ENCODE measurements around the gene FOXS1. TPM values are rescaled to one million over a fixed set of nuclear protein-coding genes. Genes with fewer than 3 reads are reported as not detected.

The FOXS1 gene
- not detected for polyA plus RNA-seq

DNA sequence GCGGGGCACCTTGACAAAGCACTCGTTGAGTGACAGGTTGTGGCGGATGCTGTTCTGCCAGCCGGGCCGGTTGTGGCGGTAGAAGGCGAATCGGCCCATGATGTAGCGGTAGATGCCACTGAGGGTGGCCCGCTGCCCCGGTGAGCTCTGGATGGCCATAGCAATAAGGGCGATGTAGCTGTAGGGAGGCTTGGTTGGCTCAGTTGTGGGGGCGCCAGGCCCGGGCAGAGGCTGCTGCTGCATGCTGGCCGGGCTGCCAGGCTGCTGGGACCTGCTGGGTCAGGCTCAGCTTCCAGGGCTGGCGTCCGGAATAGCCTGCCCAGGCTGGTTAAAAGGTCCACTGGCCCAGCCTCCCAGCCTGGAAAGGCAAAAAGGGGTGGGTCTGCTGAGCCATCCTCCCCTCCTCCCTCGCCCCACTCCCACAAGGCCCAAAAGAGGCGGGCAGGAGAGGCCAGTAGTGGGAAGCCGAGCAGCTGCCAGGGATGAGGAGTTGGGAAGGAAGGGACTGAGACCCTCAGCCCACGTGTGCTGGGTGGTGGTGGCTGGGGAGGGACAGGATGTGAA, at the start of gene FOXS1:
Gene FOXS1, minus strand, starts transcription at position 305 of the 564 bp plus-strand sequence. Its CDS starts 62 bp downstream, at position 243.
- H3K27me3 Mint-ChIP-seq (ENCODE audit: low read depth in 3 of 3), result peaks cover 0 to 6% (median 5%) of the 10 kb centered on the region in 3 donors
- no peak within 1 kb of the TSS for H3K27ac Mint-ChIP-seq
- H3K9me3 Mint-ChIP-seq, result no peaks in the 10 kb centered on the region
- no peak within 1 kb of the TSS for H3K4me3 Mint-ChIP-seq
- H3K4me1 Mint-ChIP-seq, result no peaks in the 10 kb centered on the region
- no peak for DNase-seq
- H3K36me3 Mint-ChIP-seq, result no peaks in the 10 kb centered on the region

DNA sequence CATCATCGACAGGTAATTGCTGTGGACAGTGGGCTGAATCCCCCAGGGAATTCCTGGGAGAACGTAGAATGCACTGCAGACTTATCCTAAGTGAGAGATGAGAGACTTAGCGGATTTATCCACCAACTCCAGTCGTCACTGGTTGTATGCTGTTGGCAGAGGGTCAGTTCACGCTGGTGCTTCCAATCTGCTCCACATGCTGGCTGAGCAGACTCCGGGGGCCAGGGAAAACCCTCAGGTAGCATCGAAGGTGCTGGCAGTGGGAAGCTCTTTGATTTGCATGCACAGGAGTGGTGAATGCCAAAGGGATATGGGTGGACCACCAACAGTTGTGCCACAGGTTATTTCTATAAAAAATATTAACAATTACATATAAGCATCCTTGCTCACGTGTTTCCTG, 45.2 kb upstream of the FOXS1 start:
- no peak overlapping the region for H3K4me3 Mint-ChIP-seq
- peaks cover 0 to 1% (median 0%) of the 10 kb centered on the region in 6 donors for H3K9me3 Mint-ChIP-seq
- H3K27ac Mint-ChIP-seq, result no peak overlapping the region
- H3K27me3 Mint-ChIP-seq (ENCODE audit: low read depth in 3 of 3), result peaks cover 2 to 5% (median 2%) of the 10 kb centered on the region in 3 donors
- DNase-seq, result no peak
- H3K4me1 Mint-ChIP-seq, result no peaks in the 10 kb centered on the region
- H3K36me3 Mint-ChIP-seq, result no peaks in the 10 kb centered on the region

- no peak for DNase-seq
- Mint-ChIP-seq H3K27ac (no peak overlapping the region), H3K9me3 (no peaks in the 10 kb centered on the region), H3K4me3 (no peak overlapping the region), H3K4me1 (peaks cover 15 to 23% of the 10 kb centered on the region in 2 donors), H3K36me3 (no peaks in the 10 kb centered on the region), H3K27me3 (ENCODE audit: low read depth in 3 of 3) (peaks cover 3 to 16% (median 3%) of the 10 kb centered on the region in 3 donors)
Observed at GRCh38 chr20:31883829-31884228, 38.4 kb upstream of the FOXS1 start.

GRCh38 chr20:31881945-31882344, 36.5 kb upstream of the FOXS1 start:
- H3K27me3 Mint-ChIP-seq (ENCODE audit: low read depth in 3 of 3), result peaks cover 3 to 15% (median 3%) of the 10 kb centered on the region in 3 donors
- peaks cover 15 to 23% of the 10 kb centered on the region in 2 donors for H3K4me1 Mint-ChIP-seq
- no peaks in the 10 kb centered on the region for H3K36me3 Mint-ChIP-seq
- no peak overlapping the region for H3K27ac Mint-ChIP-seq
- H3K4me3 Mint-ChIP-seq, result peak overlapping the region in 1 of 5 donors; percentile 8
- H3K9me3 Mint-ChIP-seq, result no peaks in the 10 kb centered on the region
- DNase-seq, result no peak

DNA sequence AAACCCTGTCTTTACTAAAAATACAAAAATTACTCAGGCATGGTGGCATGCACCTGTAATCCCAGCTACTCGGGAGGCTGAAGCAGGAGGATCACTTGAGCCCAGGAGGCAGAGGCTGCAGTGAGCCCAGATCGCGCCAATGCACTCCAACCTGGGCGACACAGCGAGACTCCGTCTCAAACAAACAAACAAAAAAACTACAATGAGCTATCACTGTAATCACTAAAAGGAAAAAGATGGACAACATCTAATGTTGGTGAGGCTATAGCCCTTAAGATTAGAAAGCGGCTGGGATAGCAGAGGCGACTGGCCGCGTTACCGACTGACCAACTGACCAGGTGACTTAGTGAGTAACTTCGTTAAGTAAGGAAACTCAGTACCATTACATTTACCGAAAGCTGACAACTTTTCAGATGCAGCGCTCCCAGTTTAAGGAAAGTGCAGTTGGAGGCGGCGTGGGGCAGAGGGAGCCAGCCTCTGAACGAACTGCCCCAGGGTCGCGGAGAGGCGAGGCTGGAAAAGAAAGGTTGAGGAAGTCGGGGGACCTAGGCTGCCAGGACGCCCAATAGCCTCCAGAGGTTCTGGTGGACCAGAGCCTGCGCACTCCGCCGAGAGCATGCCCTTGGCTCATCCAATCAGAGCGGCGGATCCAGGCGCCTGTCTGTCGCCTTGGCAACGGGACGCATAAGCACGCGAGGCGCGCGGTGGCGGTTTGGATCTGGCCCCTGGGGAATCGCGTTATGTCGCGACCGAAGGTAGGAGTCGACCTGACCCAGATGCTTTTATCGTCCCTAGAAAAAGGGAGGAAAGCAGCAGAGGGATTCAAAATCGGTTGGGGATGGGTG, 34.0 kb upstream of the FOXS1 start:
- Mint-ChIP-seq H3K27ac (peak overlapping the region in 5 of 6 donors; percentile 26 to 89 (median 76)), H3K4me1 (peaks cover 15 to 23% of the 10 kb centered on the region in 2 donors), H3K9me3 (peaks cover 0 to 2% (median 0%) of the 10 kb centered on the region in 6 donors), H3K36me3 (no peaks in the 10 kb centered on the region), H3K27me3 (ENCODE audit: low read depth in 3 of 3) (peaks cover 3 to 15% (median 3%) of the 10 kb centered on the region in 3 donors), H3K4me3 (peak overlapping the region; percentile 88 to 96 (median 93))
- DNase-seq, result peak; percentile 70 to 74 (median 72)

GRCh38 chr20:31877684-31878083, 32.3 kb upstream of the FOXS1 start:
- Mint-ChIP-seq H3K4me1 (peaks cover 15 to 23% of the 10 kb centered on the region in 2 donors), H3K9me3 (peaks cover 0 to 2% (median 0%) of the 10 kb centered on the region in 6 donors), H3K27me3 (ENCODE audit: low read depth in 3 of 3) (peaks cover 3 to 15% (median 4%) of the 10 kb centered on the region in 3 donors), H3K27ac (no peak overlapping the region), H3K36me3 (no peaks in the 10 kb centered on the region), H3K4me3 (no peak overlapping the region)
- no peak for DNase-seq

- Mint-ChIP-seq H3K36me3 (no peaks in the 10 kb centered on the region), H3K4me3 (no peak overlapping the region), H3K27me3 (ENCODE audit: low read depth in 3 of 3) (peaks cover 4 to 20% (median 13%) of the 10 kb centered on the region in 3 donors), H3K4me1 (peaks cover 16 to 20% of the 10 kb centered on the region in 2 donors), H3K9me3 (peaks cover 0 to 2% (median 0%) of the 10 kb centered on the region in 6 donors), H3K27ac (no peak overlapping the region)
- DNase-seq, result no peak
Observed at GRCh38 chr20:31875671-31876070, 30.3 kb upstream of the FOXS1 start.

DNA sequence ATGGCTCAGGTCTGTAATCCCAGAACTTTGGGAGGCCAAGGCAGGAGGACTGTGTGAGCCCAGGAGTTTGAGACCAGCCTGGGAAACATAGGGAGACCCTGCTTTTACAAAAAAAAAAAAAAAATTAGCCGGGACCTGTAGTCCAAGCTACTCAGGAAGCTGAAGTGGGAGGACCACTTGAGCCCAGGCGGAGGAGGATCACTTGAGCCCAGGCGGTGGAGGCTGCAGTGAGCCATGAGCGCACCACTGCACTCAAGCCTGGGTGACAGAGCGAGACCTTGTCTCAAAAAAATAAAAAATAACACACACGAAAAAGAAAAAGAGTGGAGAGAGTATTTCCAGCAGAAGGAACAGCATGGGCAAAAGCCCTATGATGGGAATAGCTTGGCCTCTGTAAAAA, 27.0 kb upstream of the FOXS1 start:
- Mint-ChIP-seq H3K4me3 (no peak overlapping the region), H3K4me1 (peaks cover 12 to 15% of the 10 kb centered on the region in 2 donors), H3K27ac (no peak overlapping the region), H3K27me3 (ENCODE audit: low read depth in 3 of 3) (peaks cover 11 to 29% (median 17%) of the 10 kb centered on the region in 3 donors), H3K36me3 (peaks cover 0 to 3% (median 0%) of the 10 kb centered on the region in 3 donors), H3K9me3 (peaks cover 0 to 2% (median 0%) of the 10 kb centered on the region in 6 donors)
- no peak for DNase-seq

DNA sequence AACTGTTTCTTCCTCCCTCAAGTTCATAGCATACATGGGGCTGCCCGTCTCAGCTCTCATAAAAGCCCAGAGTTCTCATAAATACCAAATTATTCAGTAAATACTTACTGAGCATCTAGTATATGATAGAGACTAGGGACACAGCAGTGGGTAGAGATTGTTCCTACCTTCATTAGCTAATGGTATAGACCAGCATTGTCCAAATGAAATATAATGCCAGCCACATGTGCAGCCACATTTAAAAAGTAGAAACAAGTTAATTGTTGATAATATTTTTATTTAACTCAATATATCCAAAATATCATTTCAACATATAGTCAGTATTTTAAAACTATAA, 26.2 kb upstream of the FOXS1 start:
- no peak for DNase-seq
- Mint-ChIP-seq H3K27ac (no peak overlapping the region), H3K4me1 (peaks cover 12 to 15% of the 10 kb centered on the region in 2 donors), H3K9me3 (peaks cover 0 to 2% (median 0%) of the 10 kb centered on the region in 6 donors), H3K4me3 (no peak overlapping the region), H3K27me3 (ENCODE audit: low read depth in 3 of 3) (peaks cover 11 to 29% (median 17%) of the 10 kb centered on the region in 3 donors), H3K36me3 (peaks cover 0 to 3% (median 0%) of the 10 kb centered on the region in 3 donors)

DNA sequence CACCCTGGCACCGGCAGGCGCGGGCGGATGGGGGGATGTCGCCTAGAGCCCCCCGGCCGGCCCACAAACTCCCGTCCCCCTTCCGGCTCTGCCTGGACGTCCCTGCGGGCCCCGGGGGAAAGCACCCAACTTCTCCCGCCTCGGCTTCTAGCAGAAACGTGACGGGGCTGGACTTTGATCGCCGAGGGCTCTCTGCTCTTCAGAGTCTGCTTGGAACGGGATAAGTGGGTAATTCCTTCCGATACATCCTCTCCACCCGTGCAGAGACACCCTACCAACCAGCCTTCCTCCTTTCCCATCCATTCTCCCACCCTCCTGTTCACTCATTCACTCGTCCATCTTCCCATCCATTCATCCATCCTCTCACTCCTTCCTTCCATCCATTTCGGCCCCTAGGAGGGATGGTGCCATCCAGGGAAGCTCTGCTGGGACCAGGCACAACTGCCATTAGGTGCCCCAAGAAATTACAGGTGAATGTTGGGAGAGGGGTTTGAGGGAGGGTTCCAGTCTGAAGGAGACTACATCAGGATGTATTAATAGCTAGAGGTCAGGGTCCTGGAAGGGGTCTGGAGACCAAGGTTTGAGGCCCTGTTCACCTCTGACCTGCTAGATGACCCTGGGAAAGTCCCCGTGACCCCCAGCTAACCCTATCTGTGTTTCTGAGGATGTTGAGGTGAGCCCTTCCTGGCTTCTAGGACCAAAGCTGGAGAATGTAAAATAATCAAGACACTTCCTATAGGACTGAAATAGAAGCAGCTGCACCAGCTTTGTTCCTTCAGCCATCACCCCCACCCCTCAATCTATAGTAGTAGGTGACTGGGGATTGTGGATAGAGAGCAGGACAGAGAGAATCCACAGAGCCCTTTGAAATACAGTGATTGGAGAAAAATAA, 25.6 kb upstream of the FOXS1 start:
- H3K9me3 Mint-ChIP-seq, result peaks cover 0 to 2% (median 0%) of the 10 kb centered on the region in 6 donors
- peaks cover 11 to 29% (median 17%) of the 10 kb centered on the region in 3 donors for H3K27me3 Mint-ChIP-seq (ENCODE audit: low read depth in 3 of 3)
- H3K36me3 Mint-ChIP-seq, result peaks cover 0 to 3% (median 0%) of the 10 kb centered on the region in 3 donors
- H3K27ac Mint-ChIP-seq, result peak overlapping the region in 1 of 6 donors; percentile 25
- peak overlapping the region; percentile 60 to 82 (median 76) for H3K4me3 Mint-ChIP-seq
- peaks cover 12 to 15% of the 10 kb centered on the region in 2 donors for H3K4me1 Mint-ChIP-seq
- no peak for DNase-seq

GRCh38 chr20:31869942-31870725, 24.7 kb upstream of the FOXS1 start, which contains the start of the genes DUSP15 and TTLL9:
DUSP15 (minus strand) TSS chr20:31870527; CDS start chr20:31870337, 190 bp downstream.
TTLL9 (plus strand) TSS chr20:31870634; CDS start chr20:31871127, 493 bp downstream.
- H3K36me3 Mint-ChIP-seq, result peaks cover 0 to 3% (median 0%) of the 10 kb centered on the region in 3 donors
- peak within 1 kb of the TSS in 2 of 6 donors; percentile 64 to 79 for H3K27ac Mint-ChIP-seq
- H3K27me3 Mint-ChIP-seq (ENCODE audit: low read depth in 3 of 3), result peaks cover 11 to 29% (median 17%) of the 10 kb centered on the region in 3 donors
- no peaks in the 10 kb centered on the region for H3K9me3 Mint-ChIP-seq
- peak within 1 kb of the TSS; percentile 85 to 98 (median 86) for H3K4me3 Mint-ChIP-seq
- peaks cover 12 to 15% of the 10 kb centered on the region in 2 donors for H3K4me1 Mint-ChIP-seq
- DNase-seq, result peak; percentile 11 to 26 (median 23)

DNA sequence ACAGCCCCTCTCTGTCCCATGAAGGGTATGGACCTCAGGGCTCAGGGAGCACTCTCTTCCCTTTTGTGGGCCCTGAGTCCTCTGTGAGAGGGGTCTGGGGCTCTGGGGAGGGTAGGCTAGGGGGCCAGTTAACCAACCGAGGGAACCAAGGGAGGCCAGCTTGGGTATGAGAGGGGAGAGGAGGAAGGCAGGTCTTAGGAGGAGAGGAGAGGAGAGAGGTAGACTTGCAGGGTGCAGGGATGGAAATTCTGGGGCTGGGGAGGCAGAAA, 24.2 kb upstream of the FOXS1 start:
- H3K9me3 Mint-ChIP-seq, result no peaks in the 10 kb centered on the region
- peaks cover 0 to 3% (median 0%) of the 10 kb centered on the region in 3 donors for H3K36me3 Mint-ChIP-seq
- peaks cover 13 to 29% (median 17%) of the 10 kb centered on the region in 3 donors for H3K27me3 Mint-ChIP-seq (ENCODE audit: low read depth in 3 of 3)
- H3K4me1 Mint-ChIP-seq, result peaks cover 12 to 15% of the 10 kb centered on the region in 2 donors
- DNase-seq, result no peak
- H3K27ac Mint-ChIP-seq, result no peak overlapping the region
- H3K4me3 Mint-ChIP-seq, result peak overlapping the region; percentile 85 to 98 (median 86)

Data from immature natural killer cell (primary cell).